MCF 10A (cell line): Measurements from ENCODE around the gene RXRG. TPM values are rescaled to one million over a fixed set of nuclear protein-coding genes. Genes with fewer than 3 reads are reported as not detected.
A peak's percentile ranks its signal among the peaks of the same experiment; 100 is the strongest.

Source experiments
- BruUV-seq: library from RNA; stranded (reverse); fragments of 400-500 nt; replicated peaks from 2 replicates; lab custom pipeline; 2021; lab: Mats Ljungman, UMichigan
- CTCF ChIA-PET: fragments of 300-600 bp; sonication (Branson Sonifier 250); formaldehyde crosslinking; extraction: SDS; loops from one replicate; lab custom pipeline; 2021; ENCODE audit warnings: antibody characterized with exemption, inconsistent platforms; lab: Yijun Ruan, JAX
- POLR2A ChIA-PET: fragments of 300-600, 350-650 bp; sonication (Branson Sonifier 250); formaldehyde crosslinking; extraction: SDS; loops from one replicate; lab custom pipeline; 2020; ENCODE audit warnings: antibody characterized with exemption, inconsistent platforms; lab: Yijun Ruan, JAX
- DNase-seq: peaks from one replicate; pipeline ENCODE4 v3.0.0-alpha.2; 2018; ENCODE audit not compliant: unreplicated experiment
- H3K27ac Mint-ChIP-seq: one replicate; pipeline ENCODE4 v1.8.0; 2022; ENCODE audit warnings: mild to moderate bottlenecking, low read depth, mixed read lengths; ENCODE audit not compliant: unreplicated experiment
- H3K27me3 Mint-ChIP-seq: one replicate; pipeline ENCODE4 v1.8.0; 2022; ENCODE audit warnings: mixed read lengths; ENCODE audit not compliant: insufficient read depth, unreplicated experiment
- H3K36me3 Mint-ChIP-seq: one replicate; pipeline ENCODE4 v1.8.0; 2022; ENCODE audit warnings: mild to moderate bottlenecking, moderate library complexity, mixed read lengths; ENCODE audit not compliant: insufficient read depth, unreplicated experiment
- H3K4me1 Mint-ChIP-seq: one replicate; pipeline ENCODE4 v1.8.0; 2022; ENCODE audit warnings: mixed read lengths; ENCODE audit not compliant: insufficient read depth, unreplicated experiment
- H3K4me3 Mint-ChIP-seq: one replicate; pipeline ENCODE4 v1.8.0; 2022; ENCODE audit warnings: mild to moderate bottlenecking, moderate library complexity, mixed read lengths; ENCODE audit not compliant: unreplicated experiment
- H3K9me3 Mint-ChIP-seq: one replicate; pipeline ENCODE4 v1.8.0; 2022; ENCODE audit warnings: mixed read lengths; ENCODE audit not compliant: unreplicated experiment
- intact Hi-C: fragments of 100-400 bp; cut with micrococcal nuclease; formaldehyde crosslinking; loops from 2 replicates; pipeline ENCODE4 v1.14.1; 2022
- total RNA-seq: library from RNA; stranded (reverse); gene quantifications from 2 replicates; pipeline ENCODE4 v1.2.3, GENCODE V29; 2022
- TF ChIP-seq, protein P1 (sequence below): fragments of 200-600 bp; IDR thresholded peaks from one replicate; pipeline ENCODE4 v1.8.0; 2022; ENCODE audit warnings: antibody characterized with exemption, mild to moderate bottlenecking; ENCODE audit not compliant: unreplicated experiment

RXRG gene
- total RNA-seq, 1 experiment from 2014 or later, result not detected

DNA sequence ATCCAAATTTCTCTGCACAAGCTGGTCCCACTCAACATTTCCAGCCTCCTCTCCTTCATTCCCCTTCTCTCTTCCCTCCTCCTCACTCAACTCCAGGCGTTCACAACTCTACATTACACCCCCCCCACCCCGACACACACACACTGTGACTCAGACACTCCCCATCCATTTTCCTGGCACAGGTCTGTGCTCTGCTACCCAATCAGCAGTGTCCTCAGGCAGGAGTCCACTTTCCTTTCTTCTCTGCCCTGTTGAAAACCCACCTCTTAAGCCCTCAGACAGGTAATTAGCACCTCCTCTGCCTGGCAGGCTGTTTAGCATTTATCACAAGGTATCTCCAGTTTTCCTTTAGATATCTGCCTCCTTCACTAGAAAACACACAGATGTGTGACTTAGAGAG is 79.6 kb downstream of the RXRG start:
- peaks cover 18% of the 10 kb centered on the region for H3K27me3 Mint-ChIP-seq

DNA sequence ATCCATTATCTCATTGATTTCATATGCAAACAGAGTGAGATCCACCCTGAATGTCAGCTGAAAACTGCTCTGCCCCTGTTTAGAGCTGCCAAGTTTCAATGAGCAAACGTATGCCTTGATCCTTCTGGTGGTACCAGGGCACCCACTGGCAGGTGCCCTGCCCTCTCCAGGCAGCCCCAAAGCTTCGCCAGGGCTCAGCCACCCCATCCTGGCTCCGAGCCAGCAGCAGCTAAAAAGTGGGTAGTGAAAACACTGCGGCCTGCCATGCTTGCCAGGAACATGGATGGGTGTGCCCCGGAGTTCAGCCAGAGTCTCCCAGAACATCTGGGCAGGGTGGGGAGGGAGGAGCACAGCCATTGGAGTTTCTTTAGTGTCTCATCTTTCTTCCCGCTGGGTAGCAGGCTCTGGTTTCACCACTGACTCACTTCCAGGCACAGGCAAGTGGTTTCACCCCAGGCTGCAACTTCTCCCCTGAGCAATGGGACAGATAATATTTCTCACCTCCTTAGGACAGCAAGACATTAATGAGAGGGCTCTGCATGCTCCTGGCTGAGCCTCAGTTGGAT is 80.3 kb downstream of the RXRG start:
- Mint-ChIP-seq H3K4me3 (no peak overlapping the region), H3K4me1 (peaks cover 28% of the 10 kb centered on the region), H3K27ac (peak overlapping the region; percentile 46), H3K27me3 (peaks cover 16% of the 10 kb centered on the region), H3K36me3 (no peaks in the 10 kb centered on the region), H3K9me3 (no peaks in the 10 kb centered on the region)
- ChIA-PET POLR2A (interaction anchor here (1.3 to 2.1 kb wide), 5 partner anchors 11 to 248 kb away, joined by 3 to 17 read pairs (median 5); no protein-coding TSS in a partner anchor), CTCF (interaction anchor here (0.6 to 12.7 kb wide), 20 partner anchors 11 to 587 kb away, joined by 3 to 536 read pairs (median 64); partner anchors contain the start of gene LMX1A)
- intact Hi-C loops, result loop anchor here (1.0 kb wide), 2 partner anchors 229 to 248 kb away; no protein-coding TSS in a partner anchor
- peak; percentile 100 for DNase-seq
- BruUV-seq, result no TSS peak
- TF ChIP-seq, protein P1, sequence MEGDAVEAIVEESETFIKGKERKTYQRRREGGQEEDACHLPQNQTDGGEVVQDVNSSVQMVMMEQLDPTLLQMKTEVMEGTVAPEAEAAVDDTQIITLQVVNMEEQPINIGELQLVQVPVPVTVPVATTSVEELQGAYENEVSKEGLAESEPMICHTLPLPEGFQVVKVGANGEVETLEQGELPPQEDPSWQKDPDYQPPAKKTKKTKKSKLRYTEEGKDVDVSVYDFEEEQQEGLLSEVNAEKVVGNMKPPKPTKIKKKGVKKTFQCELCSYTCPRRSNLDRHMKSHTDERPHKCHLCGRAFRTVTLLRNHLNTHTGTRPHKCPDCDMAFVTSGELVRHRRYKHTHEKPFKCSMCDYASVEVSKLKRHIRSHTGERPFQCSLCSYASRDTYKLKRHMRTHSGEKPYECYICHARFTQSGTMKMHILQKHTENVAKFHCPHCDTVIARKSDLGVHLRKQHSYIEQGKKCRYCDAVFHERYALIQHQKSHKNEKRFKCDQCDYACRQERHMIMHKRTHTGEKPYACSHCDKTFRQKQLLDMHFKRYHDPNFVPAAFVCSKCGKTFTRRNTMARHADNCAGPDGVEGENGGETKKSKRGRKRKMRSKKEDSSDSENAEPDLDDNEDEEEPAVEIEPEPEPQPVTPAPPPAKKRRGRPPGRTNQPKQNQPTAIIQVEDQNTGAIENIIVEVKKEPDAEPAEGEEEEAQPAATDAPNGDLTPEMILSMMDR, result no peak

More for the DNA sequence above, 79.6 kb downstream of the RXRG start:
- intact Hi-C loops, result loop anchor here (1.0 kb wide), 1 partner anchor 228 kb away; no protein-coding TSS in a partner anchor
- Mint-ChIP-seq H3K4me1 (peaks cover 28% of the 10 kb centered on the region), H3K9me3 (no peaks in the 10 kb centered on the region), H3K4me3 (peak overlapping the region; percentile 9), H3K36me3 (no peaks in the 10 kb centered on the region), H3K27ac (peak overlapping the region; percentile 46)
- TF ChIP-seq, protein P1, result no peak
- BruUV-seq, result no TSS peak
- DNase-seq, result peak; percentile 95
- POLR2A ChIA-PET, result interaction anchor here (1.4 to 2.1 kb wide), 4 partner anchors 11 to 248 kb away, joined by 3 to 17 read pairs (median 9); no protein-coding TSS in a partner anchor
- CTCF ChIA-PET, result interaction anchor here (0.6 to 12.7 kb wide), 26 partner anchors 10 to 588 kb away, joined by 3 to 536 read pairs (median 55); partner anchors contain the start of gene LMX1A

DNA sequence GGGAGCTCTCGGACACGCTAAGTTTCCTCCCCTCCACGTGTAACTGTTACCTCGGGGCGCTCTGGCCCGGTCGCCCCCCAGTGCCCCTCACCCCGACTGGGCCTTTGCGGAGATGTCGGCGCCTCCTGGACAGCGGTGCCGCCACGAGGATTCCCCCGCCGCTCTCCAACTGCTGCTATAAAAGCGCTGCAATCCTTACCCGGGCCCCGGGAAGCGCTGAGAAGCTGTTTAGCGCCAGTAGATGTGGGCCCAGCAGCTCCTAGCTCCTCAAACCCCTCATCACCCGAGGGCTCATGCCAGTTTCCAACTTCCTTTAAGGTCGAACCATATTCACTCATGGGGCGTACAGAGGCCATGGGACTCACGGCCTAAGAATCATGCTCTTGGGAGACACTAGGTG is 88.0 kb downstream of the RXRG start:
- TF ChIP-seq, protein P1, result no peak
- no TSS peak for BruUV-seq
- no peak for DNase-seq
- Mint-ChIP-seq H3K4me1 (peaks cover 5% of the 10 kb centered on the region), H3K4me3 (no peak overlapping the region), H3K27me3 (peaks cover 33% of the 10 kb centered on the region), H3K9me3 (no peaks in the 10 kb centered on the region), H3K36me3 (no peaks in the 10 kb centered on the region), H3K27ac (no peak overlapping the region)
- ChIA-PET POLR2A (interaction anchor here (0.5 kb wide), 1 partner anchor 215 kb away, joined by 3 read pairs; no protein-coding TSS in a partner anchor), CTCF (interaction anchor here (0.9 to 24.8 kb wide), 2 partner anchors 10 to 99 kb away, joined by 4 to 340 read pairs; no protein-coding TSS in a partner anchor)
- intact Hi-C loops, result no loop called here
